ENCODE data around the gene PRADC1.

DNA sequence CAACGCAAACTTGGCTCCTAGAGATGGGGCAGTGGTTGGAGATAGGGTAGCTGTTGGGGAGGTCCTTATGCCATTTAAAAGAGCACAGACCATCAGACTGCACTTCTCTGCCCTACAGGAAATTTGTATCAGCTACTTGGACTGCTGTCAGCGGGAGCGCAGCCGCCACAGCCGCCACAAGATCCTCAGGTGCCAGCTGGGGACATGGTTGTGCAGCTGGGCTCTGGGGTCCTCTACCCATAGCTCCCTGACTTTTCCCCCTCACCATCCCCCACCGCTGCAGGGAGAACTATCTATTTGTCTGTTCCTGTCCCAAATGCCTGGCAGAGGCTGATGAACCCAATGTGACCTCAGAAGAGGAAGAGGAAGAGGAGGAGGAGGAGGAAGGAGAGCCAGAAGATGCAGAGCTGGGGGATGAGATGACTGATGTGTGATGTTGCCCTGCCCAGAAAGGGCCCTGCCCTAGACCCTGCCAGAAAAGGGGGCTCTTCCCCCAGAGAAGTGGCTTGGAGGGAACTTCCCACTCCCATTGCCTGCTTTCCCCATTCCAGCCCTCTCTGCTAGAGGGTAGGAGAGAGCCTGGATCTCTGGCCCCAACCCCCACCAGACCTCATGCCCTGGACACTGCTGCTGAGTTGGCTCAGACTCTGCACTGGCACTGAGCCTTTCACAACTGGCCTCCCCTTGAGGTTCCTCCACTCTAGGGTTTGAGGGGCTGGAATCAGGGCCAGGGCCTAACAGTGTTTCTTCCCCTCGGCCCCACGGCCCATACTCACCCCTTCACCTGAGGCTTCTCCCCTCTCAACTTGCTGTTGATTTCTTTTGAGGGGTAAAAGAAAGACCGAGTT is 7.3 kb downstream of the PRADC1 start:
- no peak for TF ChIP-seq POLR2A (IDR thresholded peaks at IDR 0.05)
- TF ChIP-seq, protein P1, sequence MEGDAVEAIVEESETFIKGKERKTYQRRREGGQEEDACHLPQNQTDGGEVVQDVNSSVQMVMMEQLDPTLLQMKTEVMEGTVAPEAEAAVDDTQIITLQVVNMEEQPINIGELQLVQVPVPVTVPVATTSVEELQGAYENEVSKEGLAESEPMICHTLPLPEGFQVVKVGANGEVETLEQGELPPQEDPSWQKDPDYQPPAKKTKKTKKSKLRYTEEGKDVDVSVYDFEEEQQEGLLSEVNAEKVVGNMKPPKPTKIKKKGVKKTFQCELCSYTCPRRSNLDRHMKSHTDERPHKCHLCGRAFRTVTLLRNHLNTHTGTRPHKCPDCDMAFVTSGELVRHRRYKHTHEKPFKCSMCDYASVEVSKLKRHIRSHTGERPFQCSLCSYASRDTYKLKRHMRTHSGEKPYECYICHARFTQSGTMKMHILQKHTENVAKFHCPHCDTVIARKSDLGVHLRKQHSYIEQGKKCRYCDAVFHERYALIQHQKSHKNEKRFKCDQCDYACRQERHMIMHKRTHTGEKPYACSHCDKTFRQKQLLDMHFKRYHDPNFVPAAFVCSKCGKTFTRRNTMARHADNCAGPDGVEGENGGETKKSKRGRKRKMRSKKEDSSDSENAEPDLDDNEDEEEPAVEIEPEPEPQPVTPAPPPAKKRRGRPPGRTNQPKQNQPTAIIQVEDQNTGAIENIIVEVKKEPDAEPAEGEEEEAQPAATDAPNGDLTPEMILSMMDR (IDR thresholded peaks at IDR 0.05) = no peak

All from body of pancreas (tissue), 4 donors.